ENCODE data around the gene MGRN1. TPM values are rescaled to one million over a fixed set of nuclear protein-coding genes. Genes with fewer than 3 reads are reported as not detected.

Gene MGRN1
- total and polyA plus RNA-seq, 2 of the 13 experiments (the other 11 are each of a cell fraction or from before 2014, with no cell fraction given): 11.9 to 12.6 TPM

- TF ChIP-seq ZNF597 (CRISPR knock-in tag; IDR thresholded peaks at IDR 0.05) (no peak), ZNF740 (CRISPR knock-in tag; IDR thresholded peaks at IDR 0.05) (no peak), ZNF101 (CRISPR knock-in tag; IDR thresholded peaks at IDR 0.05; ENCODE audit: borderline replicate concordance, low read depth) (no peak), CBX2 (IDR thresholded peaks at IDR 0.05; ENCODE audit: low read depth, low read length) (no peak), CBX2 (CRISPR knock-in tag; IDR thresholded peaks at IDR 0.05; ENCODE audit: low read depth) (no peak), ZFP36L2 (CRISPR knock-in tag; IDR thresholded peaks at IDR 0.05) (no peak), NR2C2 (CRISPR knock-in tag; IDR thresholded peaks at IDR 0.05; ENCODE audit: borderline replicate concordance) (peak; percentile 85), ZNF737 (CRISPR knock-in tag; IDR thresholded peaks at IDR 0.05; ENCODE audit: borderline replicate concordance) (no peak), ZNF446 (CRISPR knock-in tag; IDR thresholded peaks at IDR 0.05) (no peak), ZNF709 (CRISPR knock-in tag; IDR thresholded peaks at IDR 0.05) (no peak), AFF4 (CRISPR knock-in tag; IDR thresholded peaks at IDR 0.05) (no peak), ZNF775 (CRISPR knock-in tag; IDR thresholded peaks at IDR 0.05; ENCODE audit: borderline replicate concordance) (no peak), RCOR2 (CRISPR knock-in tag; IDR thresholded peaks at IDR 0.05) (no peak), ZC3H4 (CRISPR knock-in tag; IDR thresholded peaks at IDR 0.05; ENCODE audit: borderline replicate concordance) (no peak), ATF2 (CRISPR knock-in tag; IDR thresholded peaks at IDR 0.05) (peak; percentile 36; the same call in 1 of the 2 replicates), HNF1B (CRISPR knock-in tag; IDR thresholded peaks at IDR 0.05) (0 out of 2 replicates have a peak, but pooled peaks have one; percentile 16), REL (CRISPR knock-in tag; conservative IDR thresholded peaks at IDR 0.05) (no peak), HOXA9 (CRISPR knock-in tag; IDR thresholded peaks at IDR 0.05; ENCODE audit: borderline replicate concordance) (no peak), TMF1 (CRISPR knock-in tag; IDR thresholded peaks at IDR 0.05; ENCODE audit: low read depth) (no peak), ZBTB33 (CRISPR knock-in tag; IDR thresholded peaks at IDR 0.05) (peak; percentile 93)
Observed at GRCh38 chr16:4702466-4702808, 77.8 kb downstream of the MGRN1 start (continued).

Measured in HepG2 (cell line).